K562 (cell line): Measurements from ENCODE around the gene RGMA. TPM values are rescaled to one million over a fixed set of nuclear protein-coding genes. Genes with fewer than 3 reads are reported as not detected.

Source experiments
- BMI1 ChIP-seq: fragments of 150-350 bp; IDR thresholded peaks from 2 replicates; pipeline ENCODE4 v1.6.1; 2014; ENCODE audit warnings: low read length
- CAMTA2 ChIP-seq: fragments of 250-450 bp; sonication (Bioruptor Pico); conservative IDR thresholded peaks from 2 replicates; pipeline ENCODE4 v1.5.1; 2022
- CREM ChIP-seq: IDR thresholded peaks from 2 replicates; pipeline ENCODE4 v1.6.1; 2014; ENCODE audit warnings: antibody characterized with exemption, low read depth
- E2F3 ChIP-seq: fragments of 250-450 bp; sonication (Bioruptor Pico); IDR thresholded peaks from 2 replicates; pipeline ENCODE4 v1.4.0; 2020; ENCODE audit warnings: mild to moderate bottlenecking
- EP400 ChIP-seq: fragments of 450-650 bp; IDR thresholded peaks from 2 replicates; pipeline ENCODE4 v1.6.1; 2017; ENCODE audit warnings: antibody characterized with exemption, mild to moderate bottlenecking, moderate library complexity
- ETV6 ChIP-seq, 3 experiments: fragments of 150-350 bp in 1 of 3; sonication (generic) in 1 of 3; formaldehyde crosslinking in 1 of 3; IDR thresholded peaks; 2 replicates each; pipeline versions ENCODE4 v1.6.1 to v1.8.0; 2014 to 2022; ENCODE audit warnings: borderline replicate concordance in 2 of 3, low read depth in 2 of 3, antibody characterized with exemption in 1 of 3, low read length in 1 of 3, mild to moderate bottlenecking in 1 of 3, missing genetic modification reagents in 1 of 3
- HCFC1 ChIP-seq: IDR thresholded peaks from 2 replicates; pipeline ENCODE4 v1.6.1; 2012; ENCODE audit warnings: low read depth, low read length, improper control_type of control experiment
- ILF3 ChIP-seq: fragments of 450-650 bp; IDR thresholded peaks from 2 replicates; pipeline ENCODE4 v1.6.1; 2018; ENCODE audit warnings: antibody characterized with exemption, mild to moderate bottlenecking, moderate library complexity, borderline replicate concordance
- KLF13 ChIP-seq: fragments of 450-650 bp; IDR thresholded peaks from 2 replicates; pipeline ENCODE4 v1.6.1; 2016; ENCODE audit warnings: missing genetic modification characterization, low read depth, mild to moderate bottlenecking, missing compliant biosample characterization, moderate library complexity, borderline replicate concordance
- MAFF ChIP-seq: IDR thresholded peaks from 2 replicates; pipeline ENCODE4 v1.6.1; 2012; ENCODE audit warnings: low read length, improper control_type of control experiment
- MCM7 ChIP-seq, 2 experiments: fragments of 450-650 bp; IDR thresholded peaks; 2 replicates each; pipeline ENCODE4 v1.6.1; 2016 to 2018
- MITF ChIP-seq: IDR thresholded peaks from 2 replicates; pipeline ENCODE4 v1.6.1; 2014; ENCODE audit warnings: antibody characterized with exemption
- NR0B1 ChIP-seq: fragments of 450-650 bp; IDR thresholded peaks from one replicate; pipeline ENCODE4 v1.6.1; 2018; ENCODE audit warnings: mild to moderate bottlenecking, moderate library complexity; ENCODE audit not compliant: partially characterized antibody
- PTTG1 ChIP-seq: fragments of 450-650 bp; IDR thresholded peaks from 2 replicates; pipeline ENCODE4 v1.6.1; 2016; ENCODE audit warnings: low read depth, mild to moderate bottlenecking, missing genetic modification characterization, missing compliant biosample characterization
- RNF2 ChIP-seq: sonication (generic); IDR thresholded peaks from 2 replicates; pipeline ENCODE4 v1.6.1; 2016
- SETDB1 ChIP-seq: IDR thresholded peaks from one replicate; pipeline ENCODE4 v1.6.1; 2012; ENCODE audit warnings: low read length, control low read depth, inconsistent platforms
- SMARCB1 ChIP-seq: IDR thresholded peaks from 2 replicates; pipeline ENCODE4 v1.6.1; 2011; ENCODE audit warnings: improper control_type of control experiment, low read depth; ENCODE audit not compliant: insufficient read length
- ZBTB8A ChIP-seq: fragments of 450-650 bp; IDR thresholded peaks from 2 replicates; pipeline ENCODE4 v1.6.1; 2018; ENCODE audit warnings: mild to moderate bottlenecking, moderate library complexity; ENCODE audit not compliant: partially characterized antibody
- ZFP30 ChIP-seq: fragments of 250-450 bp; sonication (Bioruptor Pico); IDR thresholded peaks from 2 replicates; pipeline ENCODE4 v1.8.0; 2022; ENCODE audit warnings: moderate library complexity, mild to moderate bottlenecking, inconsistent platforms, borderline replicate concordance
- ZNF41 ChIP-seq: fragments of 250-450 bp; sonication (Bioruptor Pico); conservative IDR thresholded peaks from 2 replicates; pipeline ENCODE4 v1.4.0; 2020; ENCODE audit warnings: mild to moderate bottlenecking
- polyA plus RNA-seq, 8 experiments: library from polyadenylated mRNA; depleted of rRNA in 4 of 8; stranded (reverse) in 5 of 8; unstranded in 3 of 8; fragments of >200 nt; fragmentation: Nextera tagmentation in 2 of 8; fragmentation: Illumina TruSeq in 1 of 8; extraction: Ambion mirVana in 2 of 8; extraction: Trizol in 1 of 8; gene quantifications; 2 replicates each; pipeline versions ENCODE4 v1.2.1 to v1.2.3, GENCODE V29; 2011 to 2014; ENCODE audit warnings: inconsistent platforms in 1 of 8, missing spikeins in 1 of 8
- total RNA-seq, 7 experiments: library from RNA; depleted of rRNA in 6 of 7; stranded (reverse); fragments of >200 nt in 6 of 7; fragmentation: Illumina TruSeq in 2 of 7; extraction: Trizol in 2 of 7; gene quantifications; 2 replicates each; pipeline versions ENCODE4 v1.2.1 to v1.2.3, GENCODE V29; 2011 to 2021; ENCODE audit warnings: low replicate concordance in 1 of 7
- TF ChIP-seq, protein P1 (sequence below): fragments of 250-450 bp; sonication (Bioruptor Pico); IDR thresholded peaks from 2 replicates; pipeline ENCODE4 v1.5.0; 2020; ENCODE audit warnings: mild to moderate bottlenecking
- TF ChIP-seq, protein P2 (sequence below), 2 experiments: fragments of 450-650 bp in 1 of 2; sonication (generic) in 1 of 2; formaldehyde crosslinking in 1 of 2; IDR thresholded peaks in 1 of 2; conservative IDR thresholded peaks in 1 of 2; 2 replicates each; pipeline versions ENCODE4 v1.6.1 to v1.8.1; 2016 to 2023; ENCODE audit warnings: mild to moderate bottlenecking in 2 of 2, moderate library complexity in 2 of 2, inconsistent platforms in 1 of 2, missing genetic modification reagents in 1 of 2

RGMA gene
- total and polyA plus RNA-seq, 9 of the 15 experiments (the other 6 are each of a cell fraction or from before 2014, with no cell fraction given) = 0.03 to 0.05 (median 0.03) TPM; not detected in 6

DNA sequence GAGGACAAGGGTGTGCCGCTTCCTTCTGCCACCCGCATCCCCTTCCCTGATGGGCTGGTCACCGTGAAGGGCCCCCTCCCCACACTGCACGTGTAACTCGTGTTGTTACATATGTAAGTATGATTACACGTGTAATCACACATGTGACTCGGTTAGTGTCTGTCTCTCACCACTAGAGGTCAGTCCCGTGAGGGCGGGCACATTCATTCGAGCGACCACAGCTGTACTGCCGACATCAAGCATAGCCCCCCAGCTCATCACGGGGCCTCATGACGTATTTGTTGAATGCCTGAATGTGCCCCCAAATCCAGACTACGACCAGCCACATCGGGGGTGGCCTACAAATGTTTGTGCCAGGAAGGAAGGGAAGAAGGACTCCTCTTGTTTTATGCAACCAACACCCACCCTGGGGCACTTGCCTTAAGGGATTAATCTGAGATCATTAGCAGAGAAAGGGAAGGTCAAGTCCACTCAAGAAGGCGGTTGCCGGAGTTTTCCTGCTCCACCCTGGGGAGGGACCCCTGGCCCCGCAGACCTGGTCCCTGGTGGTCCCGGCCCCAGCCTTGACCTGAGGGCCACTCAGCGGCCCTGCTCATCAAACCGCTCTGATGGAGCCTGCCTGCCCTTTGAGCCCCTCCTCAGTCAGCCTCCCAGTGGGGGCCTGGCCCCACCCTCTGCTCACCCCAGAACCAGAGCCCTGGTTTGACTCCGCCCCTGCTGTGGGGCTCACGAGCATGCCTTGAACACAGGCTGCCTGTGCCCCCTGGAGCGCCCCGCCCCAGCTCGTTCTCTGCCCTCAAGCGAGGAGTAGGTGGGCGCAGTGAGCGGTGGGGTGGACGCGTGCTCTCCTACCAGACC is 52.8 kb downstream of the RGMA start (continued):
- TF ChIP-seq, protein P1, sequence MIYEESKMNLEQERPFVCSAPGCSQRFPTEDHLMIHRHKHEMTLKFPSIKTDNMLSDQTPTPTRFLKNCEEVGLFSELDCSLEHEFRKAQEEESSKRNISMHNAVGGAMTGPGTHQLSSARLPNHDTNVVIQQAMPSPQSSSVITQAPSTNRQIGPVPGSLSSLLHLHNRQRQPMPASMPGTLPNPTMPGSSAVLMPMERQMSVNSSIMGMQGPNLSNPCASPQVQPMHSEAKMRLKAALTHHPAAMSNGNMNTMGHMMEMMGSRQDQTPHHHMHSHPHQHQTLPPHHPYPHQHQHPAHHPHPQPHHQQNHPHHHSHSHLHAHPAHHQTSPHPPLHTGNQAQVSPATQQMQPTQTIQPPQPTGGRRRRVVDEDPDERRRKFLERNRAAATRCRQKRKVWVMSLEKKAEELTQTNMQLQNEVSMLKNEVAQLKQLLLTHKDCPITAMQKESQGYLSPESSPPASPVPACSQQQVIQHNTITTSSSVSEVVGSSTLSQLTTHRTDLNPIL (CRISPR knock-in tag) = no peak
- TF ChIP-seq ZBTB8A (no peak), MITF (peak; percentile 86), KLF13 (tag) (no peak), E2F3 (no peak), ZFP30 (CRISPR knock-in tag) (no peak), MCM7 (IDR thresholded peaks at IDR 0.05) (no peak), PTTG1 (tag) (no peak), SETDB1 (no peak), SMARCB1 (no peak), CAMTA2 (CRISPR knock-in tag) (no peak), MAFF (no peak), NR0B1 (no peak), HCFC1 (0 out of 2 replicates have a peak, but pooled peaks have one; percentile 4), ZNF41 (no peak), ILF3 (no peak), CREM (peak; percentile 73), BMI1 (no peak), ETV6 (IDR thresholded peaks at IDR 0.05; ENCODE audit: borderline replicate concordance in 1 of 2, low read depth in 2 of 2, low read length in 1 of 2) (no peak), ETV6 (CRISPR knock-in tag; IDR thresholded peaks at IDR 0.05; ENCODE audit: borderline replicate concordance) (no peak; the same call in 1 of the 2 replicates), RNF2 (no peak), EP400 (peak; percentile 47; the same call in 1 of the 2 replicates)
- TF ChIP-seq, protein P2, sequence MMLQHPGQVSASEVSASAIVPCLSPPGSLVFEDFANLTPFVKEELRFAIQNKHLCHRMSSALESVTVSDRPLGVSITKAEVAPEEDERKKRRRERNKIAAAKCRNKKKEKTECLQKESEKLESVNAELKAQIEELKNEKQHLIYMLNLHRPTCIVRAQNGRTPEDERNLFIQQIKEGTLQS (IDR thresholded peaks at IDR 0.05) = no peak
- TF ChIP-seq, protein P2 (CRISPR knock-in tag; conservative IDR thresholded peaks at IDR 0.05) = no peak
